Measurements from ENCODE around the gene RABEP1.

RABEP1 gene

GRCh38 chr17:5241861-5242671, 40.0 kb upstream of the RABEP1 start:
- TF ChIP-seq CTCF (IDR thresholded peaks at IDR 0.05; ENCODE audit: borderline replicate concordance, insufficient read depth, low read depth, low read length) = no peak
- peak overlapping the region; percentile 21 for H3K4me3 ChIP-seq (ENCODE audit: low read depth, low read length)

GRCh38 chr17:5247621-5248020, 34.5 kb upstream of the RABEP1 start:
- H3K4me3 ChIP-seq (ENCODE audit: low read depth, low read length) = no peak overlapping the region
- TF ChIP-seq CTCF (IDR thresholded peaks at IDR 0.05; ENCODE audit: borderline replicate concordance, insufficient read depth, low read depth, low read length) = no peak

GRCh38 chr17:5248821-5249479, 33.1 kb upstream of the RABEP1 start:
- H3K4me3 ChIP-seq (ENCODE audit: low read depth, low read length) = no peak overlapping the region
- TF ChIP-seq CTCF (IDR thresholded peaks at IDR 0.05; ENCODE audit: borderline replicate concordance, insufficient read depth, low read depth, low read length) = no peak

GRCh38 chr17:5249615-5250014, 32.5 kb upstream of the RABEP1 start:
- peak; percentile 48; the same call in 1 of the 2 replicates for TF ChIP-seq CTCF (IDR thresholded peaks at IDR 0.05; ENCODE audit: borderline replicate concordance, insufficient read depth, low read depth, low read length)
- H3K4me3 ChIP-seq (ENCODE audit: low read depth, low read length) = no peak overlapping the region

GRCh38 chr17:5254414-5254813, 27.7 kb upstream of the RABEP1 start:
- no peak overlapping the region for H3K4me3 ChIP-seq (ENCODE audit: low read depth, low read length)
- no peak for TF ChIP-seq CTCF (IDR thresholded peaks at IDR 0.05; ENCODE audit: borderline replicate concordance, insufficient read depth, low read depth, low read length)

GRCh38 chr17:5254903-5255521, 27.1 kb upstream of the RABEP1 start:
- no peak for TF ChIP-seq CTCF (IDR thresholded peaks at IDR 0.05; ENCODE audit: borderline replicate concordance, insufficient read depth, low read depth, low read length)
- no peak overlapping the region for H3K4me3 ChIP-seq (ENCODE audit: low read depth, low read length)
